WTC11 (cell line): Measurements from ENCODE around the gene CDC20.

Source experiments
- ATF3 ChIP-seq: sonication (generic); formaldehyde crosslinking; conservative IDR thresholded peaks from 2 replicates; pipeline ENCODE4 v1.8.1; 2022; ENCODE audit warnings: mild to moderate bottlenecking, missing genetic modification reagents
- CREM ChIP-seq: sonication (generic); formaldehyde crosslinking; IDR thresholded peaks from 2 replicates; pipeline ENCODE4 v1.8.1; 2022; ENCODE audit warnings: mild to moderate bottlenecking, missing genetic modification reagents, moderate library complexity
- MAX ChIP-seq: sonication (generic); formaldehyde crosslinking; IDR thresholded peaks from 2 replicates; pipeline ENCODE4 v1.8.0; 2022; ENCODE audit warnings: mild to moderate bottlenecking, missing genetic modification reagents
- MXD4 ChIP-seq: fragments of 250-450 bp; sonication (Bioruptor Pico); IDR thresholded peaks from 2 replicates; pipeline ENCODE4 v1.8.0; 2021; ENCODE audit warnings: mild to moderate bottlenecking, moderate library complexity, borderline replicate concordance
- RORB ChIP-seq: fragments of 250-450 bp; sonication (Bioruptor Pico); IDR thresholded peaks from 2 replicates; pipeline ENCODE4 v1.9.0; 2021; ENCODE audit warnings: mild to moderate bottlenecking
- TEAD1 ChIP-seq: sonication (generic); formaldehyde crosslinking; IDR thresholded peaks from 2 replicates; pipeline ENCODE4 v1.8.0; 2022; ENCODE audit warnings: mild to moderate bottlenecking, missing genetic modification reagents
- TP53 ChIP-seq: sonication (generic); formaldehyde crosslinking; IDR thresholded peaks from 2 replicates; pipeline ENCODE4 v1.8.1; 2023; ENCODE audit warnings: mild to moderate bottlenecking, missing genetic modification reagents
- ZNF121 ChIP-seq: sonication (generic); formaldehyde crosslinking; IDR thresholded peaks from 2 replicates; pipeline ENCODE4 v1.8.0; 2023; ENCODE audit warnings: missing genetic modification reagents
- ZNF219 ChIP-seq: sonication (generic); formaldehyde crosslinking; IDR thresholded peaks from 2 replicates; pipeline ENCODE4 v1.8.0; 2023; ENCODE audit warnings: missing genetic modification reagents, mild to moderate bottlenecking, borderline replicate concordance
- TF ChIP-seq, protein P1 (sequence below): fragments of 200-600 bp; IDR thresholded peaks from 2 replicates; pipeline ENCODE4 v1.8.0; 2022; ENCODE audit warnings: antibody characterized with exemption
- TF ChIP-seq, protein P2 (sequence below): sonication (generic); formaldehyde crosslinking; IDR thresholded peaks from 2 replicates; pipeline ENCODE4 v1.8.1; 2022; ENCODE audit warnings: missing genetic modification reagents, borderline replicate concordance
- TF ChIP-seq, protein P3 (sequence below): fragments of 250-450 bp; sonication (Bioruptor Pico); IDR thresholded peaks from 2 replicates; pipeline ENCODE4 v2.1.2; 2022; ENCODE audit warnings: mild to moderate bottlenecking, moderate library complexity

- TF ChIP-seq MAX (CRISPR knock-in tag), result no peak
- TF ChIP-seq, protein P1, sequence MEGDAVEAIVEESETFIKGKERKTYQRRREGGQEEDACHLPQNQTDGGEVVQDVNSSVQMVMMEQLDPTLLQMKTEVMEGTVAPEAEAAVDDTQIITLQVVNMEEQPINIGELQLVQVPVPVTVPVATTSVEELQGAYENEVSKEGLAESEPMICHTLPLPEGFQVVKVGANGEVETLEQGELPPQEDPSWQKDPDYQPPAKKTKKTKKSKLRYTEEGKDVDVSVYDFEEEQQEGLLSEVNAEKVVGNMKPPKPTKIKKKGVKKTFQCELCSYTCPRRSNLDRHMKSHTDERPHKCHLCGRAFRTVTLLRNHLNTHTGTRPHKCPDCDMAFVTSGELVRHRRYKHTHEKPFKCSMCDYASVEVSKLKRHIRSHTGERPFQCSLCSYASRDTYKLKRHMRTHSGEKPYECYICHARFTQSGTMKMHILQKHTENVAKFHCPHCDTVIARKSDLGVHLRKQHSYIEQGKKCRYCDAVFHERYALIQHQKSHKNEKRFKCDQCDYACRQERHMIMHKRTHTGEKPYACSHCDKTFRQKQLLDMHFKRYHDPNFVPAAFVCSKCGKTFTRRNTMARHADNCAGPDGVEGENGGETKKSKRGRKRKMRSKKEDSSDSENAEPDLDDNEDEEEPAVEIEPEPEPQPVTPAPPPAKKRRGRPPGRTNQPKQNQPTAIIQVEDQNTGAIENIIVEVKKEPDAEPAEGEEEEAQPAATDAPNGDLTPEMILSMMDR, result no peak
- TF ChIP-seq TP53, result no peak
- TF ChIP-seq RORB, result no peak
- TF ChIP-seq TEAD1 (CRISPR knock-in tag), result no peak
- TF ChIP-seq, protein P2, sequence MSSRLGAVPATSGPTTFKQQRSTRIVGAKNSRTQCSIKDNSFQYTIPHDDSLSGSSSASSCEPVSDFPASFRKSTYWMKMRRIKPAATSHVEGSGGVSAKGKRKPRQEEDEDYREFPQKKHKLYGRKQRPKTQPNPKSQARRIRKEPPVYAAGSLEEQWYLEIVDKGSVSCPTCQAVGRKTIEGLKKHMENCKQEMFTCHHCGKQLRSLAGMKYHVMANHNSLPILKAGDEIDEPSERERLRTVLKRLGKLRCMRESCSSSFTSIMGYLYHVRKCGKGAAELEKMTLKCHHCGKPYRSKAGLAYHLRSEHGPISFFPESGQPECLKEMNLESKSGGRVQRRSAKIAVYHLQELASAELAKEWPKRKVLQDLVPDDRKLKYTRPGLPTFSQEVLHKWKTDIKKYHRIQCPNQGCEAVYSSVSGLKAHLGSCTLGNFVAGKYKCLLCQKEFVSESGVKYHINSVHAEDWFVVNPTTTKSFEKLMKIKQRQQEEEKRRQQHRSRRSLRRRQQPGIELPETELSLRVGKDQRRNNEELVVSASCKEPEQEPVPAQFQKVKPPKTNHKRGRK (CRISPR knock-in tag), result no peak
- no peak for TF ChIP-seq MXD4 (CRISPR knock-in tag)
- TF ChIP-seq, protein P3, sequence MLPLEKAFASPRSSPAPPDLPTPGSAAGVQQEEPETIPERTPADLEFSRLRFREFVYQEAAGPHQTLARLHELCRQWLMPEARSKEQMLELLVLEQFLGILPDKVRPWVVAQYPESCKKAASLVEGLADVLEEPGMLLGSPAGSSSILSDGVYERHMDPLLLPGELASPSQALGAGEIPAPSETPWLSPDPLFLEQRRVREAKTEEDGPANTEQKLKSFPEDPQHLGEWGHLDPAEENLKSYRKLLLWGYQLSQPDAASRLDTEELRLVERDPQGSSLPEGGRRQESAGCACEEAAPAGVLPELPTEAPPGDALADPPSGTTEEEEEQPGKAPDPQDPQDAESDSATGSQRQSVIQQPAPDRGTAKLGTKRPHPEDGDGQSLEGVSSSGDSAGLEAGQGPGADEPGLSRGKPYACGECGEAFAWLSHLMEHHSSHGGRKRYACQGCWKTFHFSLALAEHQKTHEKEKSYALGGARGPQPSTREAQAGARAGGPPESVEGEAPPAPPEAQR (CRISPR knock-in tag), result no peak
- no peak for TF ChIP-seq CREM
- TF ChIP-seq ZNF219, result no peak
- no peak for TF ChIP-seq ATF3 (CRISPR knock-in tag)
- no peak for TF ChIP-seq ZNF121
These were observed 43.3 kb upstream of the CDC20 start for GRCh38 chr1:43315481-43315880.
